Liver (tissue), 9 donors: ENCODE measurements around the gene TMEM236. TPM values are rescaled to one million over a fixed set of nuclear protein-coding genes. Genes with fewer than 3 reads are reported as not detected.

Source experiments
- DNase-seq: peaks from one replicate; pipeline ENCODE4 v3.0.0-alpha.2; 2017; ENCODE audit warnings: low spot score
- H3K27ac ChIP-seq, 2 donors: one replicate each; pipeline ENCODE4 v1.7.0; 2013; ENCODE audit warnings: inconsistent platforms in 2 of 2, low read length in 2 of 2, control low read depth in 1 of 2, low read depth in 1 of 2, mild to moderate bottlenecking in 1 of 2
- H3K27me3 ChIP-seq, 4 donors: one replicate each; pipeline versions ENCODE4 v1.6.1 to v1.7.0; 2013; ENCODE audit warnings: low read length in 3 of 4, inconsistent platforms in 1 of 4, mild to moderate bottlenecking in 1 of 4, moderate library complexity in 1 of 4; ENCODE audit not compliant: control insufficient read depth in 4 of 4, insufficient read depth in 4 of 4
- H3K36me3 ChIP-seq, 4 donors: one replicate each; pipeline versions ENCODE4 v1.6.1 to v1.7.0; 2013; ENCODE audit warnings: low read length in 3 of 4, mild to moderate bottlenecking in 3 of 4, low read depth in 1 of 4, moderate library complexity in 1 of 4; ENCODE audit not compliant: control insufficient read depth in 4 of 4, insufficient read depth in 3 of 4
- H3K4me1 ChIP-seq, 4 donors: one replicate each; pipeline versions ENCODE4 v1.6.1 to v1.7.0; 2013; ENCODE audit warnings: low read length in 3 of 4, mild to moderate bottlenecking in 3 of 4, moderate library complexity in 1 of 4; ENCODE audit not compliant: control insufficient read depth in 4 of 4, insufficient read depth in 4 of 4
- H3K4me3 ChIP-seq, 3 donors: one replicate each; pipeline versions ENCODE4 v1.6.1 to v1.7.0; 2013; ENCODE audit warnings: low read length in 3 of 3, control low read depth in 1 of 3, low read depth in 1 of 3, mild to moderate bottlenecking in 1 of 3
- H3K9ac ChIP-seq, 2 donors: one replicate each; pipeline ENCODE4 v1.7.0; 2013; ENCODE audit warnings: low read length in 2 of 2, mild to moderate bottlenecking in 2 of 2, moderate library complexity in 2 of 2, control low read depth in 1 of 2, low read depth in 1 of 2
- H3K9me3 ChIP-seq, 4 donors: one replicate each; pipeline versions ENCODE4 v1.6.1 to v1.7.0; 2013; ENCODE audit warnings: low read length in 3 of 4; ENCODE audit not compliant: control insufficient read depth in 4 of 4
- ATF3 ChIP-seq: IDR thresholded peaks from 2 replicates; pipeline ENCODE4 v1.6.1; 2016; ENCODE audit warnings: antibody characterized with exemption
- CTCF ChIP-seq: fragments of 150-350 bp; IDR thresholded peaks from 2 replicates; pipeline ENCODE4 v1.5.1; 2017; ENCODE audit warnings: improper control_type of control experiment, low read depth, low read length; ENCODE audit not compliant: missing input control
- EGR1 ChIP-seq, 2 donors: IDR thresholded peaks; 2 replicates each; pipeline ENCODE4 v1.6.1; 2016 to 2018; ENCODE audit warnings: antibody characterized with exemption in 2 of 2, low read depth in 2 of 2
- FOXA1 ChIP-seq: IDR thresholded peaks from 2 replicates; pipeline ENCODE4 v1.6.1; 2016; ENCODE audit warnings: antibody characterized with exemption
- FOXA2 ChIP-seq: IDR thresholded peaks from 2 replicates; pipeline ENCODE4 v1.6.1; 2016; ENCODE audit warnings: antibody characterized with exemption
- GABPA ChIP-seq, 2 donors: IDR thresholded peaks in 1 of 2; conservative IDR thresholded peaks in 1 of 2; 2 replicates each; pipeline ENCODE4 v1.6.1; 2016; ENCODE audit warnings: antibody characterized with exemption in 2 of 2, mild to moderate bottlenecking in 1 of 2, moderate library complexity in 1 of 2
- HNF4A ChIP-seq, 2 donors: conservative IDR thresholded peaks; 2 replicates each; pipeline ENCODE4 v1.6.1; 2016; ENCODE audit warnings: antibody characterized with exemption in 2 of 2, mild to moderate bottlenecking in 2 of 2
- HNF4G ChIP-seq: IDR thresholded peaks from 2 replicates; pipeline ENCODE4 v1.6.1; 2016; ENCODE audit warnings: antibody characterized with exemption
- JUND ChIP-seq, 2 donors: IDR thresholded peaks; 2 replicates each; pipeline ENCODE4 v1.6.1; 2016; ENCODE audit warnings: antibody characterized with exemption in 2 of 2
- NR2F2 ChIP-seq: IDR thresholded peaks from 2 replicates; pipeline ENCODE4 v1.6.1; 2016; ENCODE audit warnings: antibody characterized with exemption
- RAD21 ChIP-seq, 2 donors: IDR thresholded peaks; 2 replicates each; pipeline ENCODE4 v1.6.1; 2016; ENCODE audit warnings: antibody characterized with exemption in 2 of 2, mild to moderate bottlenecking in 2 of 2
- REST ChIP-seq: IDR thresholded peaks from 2 replicates; pipeline ENCODE4 v1.6.1; 2016; ENCODE audit warnings: antibody characterized with exemption, mild to moderate bottlenecking
- RXRA ChIP-seq, 2 donors: IDR thresholded peaks; 2 replicates each; pipeline ENCODE4 v1.6.1; 2017 to 2018; ENCODE audit warnings: antibody characterized with exemption in 2 of 2, mild to moderate bottlenecking in 1 of 2
- SP1 ChIP-seq: IDR thresholded peaks from 2 replicates; pipeline ENCODE4 v1.6.1; 2018; ENCODE audit warnings: antibody characterized with exemption, mild to moderate bottlenecking
- TAF1 ChIP-seq: conservative IDR thresholded peaks from 2 replicates; pipeline ENCODE4 v1.6.1; 2016; ENCODE audit warnings: antibody characterized with exemption, mild to moderate bottlenecking
- YY1 ChIP-seq: IDR thresholded peaks from 2 replicates; pipeline ENCODE4 v1.6.1; 2016; ENCODE audit warnings: antibody characterized with exemption, mild to moderate bottlenecking
- ZBTB33 ChIP-seq: IDR thresholded peaks from 2 replicates; pipeline ENCODE4 v1.6.1; 2016; ENCODE audit warnings: antibody characterized with exemption
- WGBS: extraction: QIAGEN DNeasy Blood & Tissue Kit; methylation state at CpG from one replicate; pipeline ENCODE4 v1.1.7; 2013; 5-methylcytosine and 5-hydroxymethylcytosine counted together
- polyA plus RNA-seq, 2 donors: library from polyadenylated mRNA; stranded (reverse) in 1 of 2; unstranded in 1 of 2; fragments of 200-250 nt in 1 of 2; fragments of >200 nt in 1 of 2; fragmentation: Nextera tagmentation in 1 of 2; extraction: Ambion mirVana in 1 of 2; gene quantifications; one replicate each; pipeline versions ENCODE4 v1.2.1 to v1.2.3, GENCODE V29; 2013 to 2015
- total RNA-seq, 2 donors: library from RNA; depleted of rRNA; stranded (reverse); fragments of >200 nt; gene quantifications; one replicate each; pipeline ENCODE4 v1.2.3, GENCODE V29; 2014
- TF ChIP-seq, protein P1 (sequence below): IDR thresholded peaks from 2 replicates; pipeline ENCODE4 v1.6.1; 2016; ENCODE audit warnings: antibody characterized with exemption
- donor health status: healthy.
- donor health status: healthy.
- donor health status: healthy.
- donor health status: healthy.
- donor health status: healthy.

The TMEM236 gene
- total and polyA plus RNA-seq, 4 donors = 0.07 to 0.28 (median 0.12) TPM

DNA sequence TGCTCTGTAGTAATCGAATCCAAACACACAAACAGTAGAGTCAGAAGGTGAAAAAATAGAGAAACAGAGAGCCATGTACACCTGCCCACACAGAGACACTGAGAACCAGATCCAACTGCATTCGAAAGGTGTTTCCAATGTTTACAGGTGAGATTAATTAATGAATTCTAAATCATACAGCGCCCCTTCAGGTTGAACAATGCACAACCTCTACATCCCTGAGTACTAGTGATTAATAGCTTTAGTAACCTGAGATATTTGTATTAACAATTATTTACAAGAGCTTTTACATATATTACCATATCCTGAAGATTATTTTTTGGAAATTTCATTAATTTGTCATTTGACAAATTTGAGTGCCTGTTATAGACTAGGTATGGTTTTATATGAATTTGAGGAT, 49.5 kb downstream of the TMEM236 start:
- Histone ChIP-seq H3K9me3 (peaks cover 0 to 2% (median 0%) of the 10 kb centered on the region in 4 donors), H3K4me3 (no peak overlapping the region), H3K36me3 (no peaks in the 10 kb centered on the region), H3K27ac (no peak overlapping the region), H3K9ac (no peak overlapping the region), H3K4me1 (no peaks in the 10 kb centered on the region), H3K27me3 (no peaks in the 10 kb centered on the region)
- 85% methylated on average over 3 of the region's 3 CpGs for WGBS
- DNase-seq = no peak
- TF ChIP-seq FOXA2 (no peak), REST (no peak)

DNA sequence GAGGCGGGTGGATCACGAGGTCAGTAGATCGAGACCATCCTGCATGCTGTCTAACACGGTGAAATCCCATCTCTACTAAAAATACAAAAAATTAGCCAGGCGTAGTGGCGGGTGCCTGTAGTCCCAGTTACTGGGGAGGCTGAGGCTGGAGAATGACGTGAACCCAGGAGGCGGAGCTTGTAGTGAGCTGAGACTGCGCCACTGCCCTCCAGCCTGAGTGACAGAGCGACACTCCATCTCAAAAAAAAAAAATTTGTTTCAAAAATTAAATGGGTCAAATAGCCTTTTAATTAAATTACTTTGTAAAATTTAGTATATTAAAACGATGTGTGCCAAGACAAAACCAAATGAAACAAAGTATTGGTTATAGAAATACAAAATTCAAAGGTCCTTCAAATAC, 50.3 kb downstream of the TMEM236 start:
- DNase-seq = no peak
- Histone ChIP-seq H3K4me1 (no peaks in the 10 kb centered on the region), H3K27me3 (no peaks in the 10 kb centered on the region), H3K36me3 (no peaks in the 10 kb centered on the region), H3K9me3 (no peaks in the 10 kb centered on the region), H3K27ac (no peak overlapping the region), H3K9ac (no peak overlapping the region), H3K4me3 (no peak overlapping the region)
- no peak for TF ChIP-seq FOXA1
- TF ChIP-seq YY1 = no peak
- TF ChIP-seq, protein P1, sequence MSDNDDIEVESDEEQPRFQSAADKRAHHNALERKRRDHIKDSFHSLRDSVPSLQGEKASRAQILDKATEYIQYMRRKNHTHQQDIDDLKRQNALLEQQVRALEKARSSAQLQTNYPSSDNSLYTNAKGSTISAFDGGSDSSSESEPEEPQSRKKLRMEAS = no peak
- no peak for TF ChIP-seq HNF4G
- no peak for TF ChIP-seq ZBTB33
- TF ChIP-seq JUND (IDR thresholded peaks at IDR 0.05) = no peak
- no peak for TF ChIP-seq ATF3
- no peak for TF ChIP-seq EGR1 (IDR thresholded peaks at IDR 0.05; ENCODE audit: low read depth in 2 of 2)
- no peak for TF ChIP-seq RXRA (IDR thresholded peaks at IDR 0.05)
- TF ChIP-seq SP1 = no peak
- TF ChIP-seq REST = no peak
- no peak for TF ChIP-seq RAD21 (IDR thresholded peaks at IDR 0.05)
- no peak for TF ChIP-seq GABPA (IDR thresholded peaks at IDR 0.05 in 1 of 2, conservative IDR thresholded peaks at IDR 0.05 in 1 of 2)
- TF ChIP-seq FOXA2 = no peak
- no peak for TF ChIP-seq TAF1
- TF ChIP-seq CTCF = no peak
- TF ChIP-seq HNF4A (conservative IDR thresholded peaks at IDR 0.05) = no peak
- TF ChIP-seq NR2F2 = no peak
- 91% methylated on average over 11 of the region's 11 CpGs for WGBS
